Omental fat pad (tissue), 4 donors: Measurements from ENCODE around the gene GPN1. TPM values are rescaled to one million over a fixed set of nuclear protein-coding genes. Genes with fewer than 3 reads are reported as not detected.

Experiments used
- ATAC-seq: fragments of 150-250 bp; one replicate; pipeline ENCODE4 v1.9.1; 2016; ENCODE audit warnings: mild to moderate bottlenecking, moderate library complexity; ENCODE audit not compliant: low FRiP score
- DNase-seq: peaks from one replicate; pipeline ENCODE4 v3.0.0-alpha.2; 2019; ENCODE audit warnings: low spot score
- CTCF ChIP-seq, 3 donors: fragments of 450-650 bp; IDR thresholded peaks; one replicate each; pipeline ENCODE4 v1.5.1; 2016 to 2017; ENCODE audit warnings: antibody characterized with exemption in 3 of 3, mild to moderate bottlenecking in 3 of 3, moderate library complexity in 2 of 3
- total RNA-seq, 4 donors: library from RNA; depleted of rRNA; stranded (reverse); fragments of >200 nt; gene quantifications; one replicate each; pipeline ENCODE4 v1.1.0, GENCODE V29; 2016

GPN1 gene
- total RNA-seq, 4 donors from 2014 or later: 21.0 to 32.5 (median 24.9) TPM

- peak; percentile 82 for ATAC-seq
- peak; percentile 29 for DNase-seq
- no peak for TF ChIP-seq CTCF (IDR thresholded peaks at IDR 0.05)
These were observed 34.7 kb downstream of the GPN1 start, which contains the start of the genes SLC4A1AP and SUPT7L for GRCh38 chr2:27663285-27664153. Gene SLC4A1AP, plus strand, starts transcription at chr2:27663889. Its CDS starts 26 bp downstream, at chr2:27663915. Gene SUPT7L, minus strand, starts transcription at chr2:27663614. Its CDS starts 1,422 bp downstream, at chr2:27662192.

DNA sequence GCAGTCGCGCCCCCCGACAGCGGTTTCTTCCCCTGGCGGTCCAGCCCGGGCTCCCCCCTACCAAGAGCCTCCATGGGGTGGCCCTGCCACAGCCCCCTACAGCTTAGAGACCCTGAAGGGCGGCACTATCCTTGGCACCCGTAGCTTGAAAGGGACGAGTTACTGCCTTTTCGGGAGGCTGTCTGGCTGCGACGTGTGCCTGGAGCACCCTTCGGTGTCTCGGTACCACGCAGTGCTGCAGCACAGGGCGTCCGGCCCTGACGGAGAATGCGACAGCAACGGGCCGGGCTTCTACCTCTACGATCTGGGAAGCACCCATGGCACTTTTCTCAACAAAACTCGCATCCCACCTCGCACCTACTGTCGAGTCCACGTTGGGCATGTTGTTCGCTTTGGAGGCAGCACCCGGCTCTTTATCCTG is 35.3 kb downstream of the GPN1 start:
- no peak for TF ChIP-seq CTCF (IDR thresholded peaks at IDR 0.05)
- DNase-seq: no peak
- no peak for ATAC-seq

- no peak for TF ChIP-seq CTCF (IDR thresholded peaks at IDR 0.05)
- DNase-seq (no peak), ATAC-seq (no peak)
These were observed 35.9 kb downstream of the GPN1 start for GRCh38 chr2:27664622-27665363.

GRCh38 chr2:27667446-27667845 is 38.6 kb downstream of the GPN1 start:
- TF ChIP-seq CTCF (IDR thresholded peaks at IDR 0.05): no peak
- no peak for DNase-seq
- ATAC-seq: no peak

DNA sequence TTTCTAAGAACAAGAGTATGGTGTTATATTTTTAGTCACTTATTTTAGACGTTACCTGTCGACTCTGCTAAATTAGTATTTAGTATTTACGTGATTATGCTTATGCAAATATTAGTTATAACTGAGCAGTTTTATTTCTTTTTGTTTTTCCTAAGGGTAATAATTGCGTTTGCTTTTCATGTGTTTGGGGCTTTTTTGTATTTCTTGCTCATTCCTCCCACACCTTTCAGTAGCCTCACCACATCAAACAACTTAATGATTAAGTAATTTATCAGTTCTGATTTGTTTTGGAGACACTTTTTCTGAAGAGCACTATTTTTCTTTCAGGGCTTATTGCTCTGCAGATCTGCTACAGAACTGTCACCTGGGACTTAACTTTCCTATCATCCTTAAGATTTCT is 42.4 kb downstream of the GPN1 start:
- ATAC-seq (no peak), DNase-seq (no peak)
- no peak for TF ChIP-seq CTCF (IDR thresholded peaks at IDR 0.05)

DNA sequence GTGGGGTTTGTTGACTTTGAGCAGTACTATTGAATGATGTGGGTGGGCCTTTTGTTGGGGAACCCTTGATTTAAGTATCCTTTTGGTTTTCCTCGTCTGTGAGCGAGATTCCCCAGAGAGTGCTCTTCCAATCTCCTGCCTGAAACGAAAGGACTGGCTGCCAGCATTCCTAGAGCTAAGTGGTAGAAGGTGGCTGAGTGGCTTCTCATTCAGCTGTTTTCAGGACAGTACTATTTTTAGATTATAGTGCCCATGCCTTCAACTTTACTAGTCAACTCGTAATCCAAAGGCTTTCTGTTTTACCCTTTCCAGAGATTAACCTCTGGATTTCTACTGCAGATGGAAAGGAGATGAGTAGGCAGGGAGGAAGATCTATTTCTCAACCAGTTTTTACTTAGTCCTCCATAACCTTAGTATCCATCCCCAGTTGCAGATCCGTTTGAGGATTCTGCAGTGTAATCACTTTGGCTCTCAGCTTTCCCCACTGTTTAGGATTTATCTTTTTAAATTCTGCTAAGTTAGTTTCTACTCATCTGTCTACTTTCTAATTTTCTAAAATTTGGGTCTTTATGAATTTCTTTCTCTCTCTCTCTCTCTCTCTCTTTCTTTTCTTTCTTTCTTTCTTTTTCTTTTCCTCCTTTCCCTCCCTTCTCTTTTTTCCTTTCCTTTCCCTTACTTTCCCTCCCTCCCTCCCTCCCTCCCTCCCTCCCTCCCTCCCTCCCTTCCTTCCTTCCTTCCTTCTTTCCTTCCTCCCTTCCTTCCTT is 44.1 kb downstream of the GPN1 start:
- ATAC-seq: no peak
- no peak for TF ChIP-seq CTCF (IDR thresholded peaks at IDR 0.05)

More for the DNA sequence above, 44.1 kb downstream of the GPN1 start:
- no peak for DNase-seq
